ENCODE data around the gene R3HDM4. TPM values are rescaled to one million over a fixed set of nuclear protein-coding genes. Genes with fewer than 3 reads are reported as not detected.
"Not testable (repeated sequence)": the region's sequence is repeated elsewhere in the genome, so short reads cannot be mapped to it uniquely, and the experiment has no call there.

R3HDM4 gene
- 63.2 and 75.7 TPM in 2 replicates for total RNA-seq

- no peak for DNase-seq (ENCODE audit: extremely low read depth, low read depth, low spot score)
Observed at GRCh38 chr19:913080-913748, at the start of gene R3HDM4. R3HDM4 (minus strand) TSS chr19:913219; CDS start chr19:913157, 62 bp downstream.

GRCh38 chr19:961866-962620 lies 49.0 kb upstream of the R3HDM4 start:
- DNase-seq (ENCODE audit: extremely low read depth, low read depth, low spot score) = no peak

GRCh38 chr19:960601-960938 lies 47.6 kb upstream of the R3HDM4 start:
- no peak for DNase-seq (ENCODE audit: extremely low read depth, low read depth, low spot score)

- DNase-seq (ENCODE audit: extremely low read depth, low read depth, low spot score) = no peak
Observed at GRCh38 chr19:960020-960419, 47.0 kb upstream of the R3HDM4 start.

- DNase-seq (ENCODE audit: extremely low read depth, low read depth, low spot score) = no peak
Observed at GRCh38 chr19:958967-959855, 46.2 kb upstream of the R3HDM4 start.

- not testable (repeated sequence) for DNase-seq (ENCODE audit: extremely low read depth, low read depth, low spot score)
Observed at GRCh38 chr19:957578-957977, 44.6 kb upstream of the R3HDM4 start.

GRCh38 chr19:956766-957440 lies 43.9 kb upstream of the R3HDM4 start:
- no peak for DNase-seq (ENCODE audit: extremely low read depth, low read depth, low spot score)

GRCh38 chr19:955803-956765 lies 43.1 kb upstream of the R3HDM4 start:
- DNase-seq (ENCODE audit: extremely low read depth, low read depth, low spot score) = no peak

- no peak for DNase-seq (ENCODE audit: extremely low read depth, low read depth, low spot score)
Observed at GRCh38 chr19:954672-955494, 41.9 kb upstream of the R3HDM4 start.

GRCh38 chr19:954272-954671 lies 41.3 kb upstream of the R3HDM4 start:
- no peak for DNase-seq (ENCODE audit: extremely low read depth, low read depth, low spot score)

GRCh38 chr19:953445-954271 lies 40.6 kb upstream of the R3HDM4 start:
- DNase-seq (ENCODE audit: extremely low read depth, low read depth, low spot score) = no peak

- DNase-seq (ENCODE audit: extremely low read depth, low read depth, low spot score) = no peak
Observed at GRCh38 chr19:952680-953444, 39.8 kb upstream of the R3HDM4 start.

- no peak for DNase-seq (ENCODE audit: extremely low read depth, low read depth, low spot score)
Observed at GRCh38 chr19:952049-952679, 39.1 kb upstream of the R3HDM4 start.

GRCh38 chr19:950352-951066 lies 37.5 kb upstream of the R3HDM4 start:
- DNase-seq (ENCODE audit: extremely low read depth, low read depth, low spot score) = no peak

- DNase-seq (ENCODE audit: extremely low read depth, low read depth, low spot score) = no peak
Observed at GRCh38 chr19:948842-949496, 36.0 kb upstream of the R3HDM4 start.

Data from glomerular endothelial cell (primary cell).